Measurements from ENCODE around the gene EGR1. TPM values are rescaled to one million over a fixed set of nuclear protein-coding genes. Genes with fewer than 3 reads are reported as not detected.

The EGR1 gene
- total and polyA plus RNA-seq, 4 donors = 1.4 to 88.7 (median 13.1) TPM

DNA sequence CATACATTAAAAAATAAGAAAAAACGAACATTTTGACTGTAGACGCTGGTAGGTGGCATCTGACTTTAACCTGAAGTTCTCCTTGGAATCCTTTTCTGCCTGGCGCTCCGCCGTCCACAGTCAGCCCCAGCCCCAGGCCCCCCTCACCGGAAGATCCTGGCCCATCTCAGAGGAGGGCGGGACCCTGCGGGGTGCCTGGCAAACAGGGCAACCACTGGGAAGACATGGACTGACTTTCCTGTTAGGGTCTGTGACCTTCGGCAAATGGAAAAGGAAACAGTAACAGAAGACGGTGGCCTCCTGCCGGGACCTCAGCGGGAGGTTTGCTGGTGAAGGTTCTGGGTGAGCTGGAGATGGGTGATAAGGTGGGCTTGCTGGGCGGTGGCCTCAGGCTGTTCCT, 11.7 kb upstream of the EGR1 start (continued):
- TF ChIP-seq REST (IDR thresholded peaks at IDR 0.05) (no peak), ZBTB33 (IDR thresholded peaks at IDR 0.05) (no peak)

DNA sequence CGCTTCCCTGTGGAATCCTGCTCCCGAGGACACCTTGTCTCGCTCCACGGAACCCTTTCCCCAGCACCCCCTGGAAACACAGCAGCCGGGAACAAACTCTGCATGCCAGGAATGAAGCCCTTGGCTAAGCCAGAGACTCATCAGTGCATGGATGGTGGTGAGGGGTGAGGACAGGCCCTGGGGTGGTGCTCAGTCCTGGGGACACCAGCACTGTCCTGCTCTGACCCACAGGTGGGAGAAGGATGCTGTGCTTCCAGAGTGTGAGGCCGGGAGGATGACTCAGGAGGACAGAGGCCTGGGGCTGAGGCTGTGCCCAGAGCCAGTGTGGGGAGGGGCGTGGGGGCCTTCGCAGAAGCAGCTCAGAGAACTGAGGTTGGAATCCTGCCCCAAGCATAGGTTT, 11.2 kb upstream of the EGR1 start:
- DNase-seq (ENCODE audit: low spot score) = no peak
- no peak overlapping the region for H3K4me3 ChIP-seq (ENCODE audit: low read depth in 1 of 3, low read length in 3 of 3)
- H3K9ac ChIP-seq (ENCODE audit: low read depth in 1 of 2, low read length in 2 of 2) = no peak overlapping the region
- peaks cover 0 to 6% (median under 1%) of the 10 kb centered on the region in 4 donors for H3K4me1 ChIP-seq (ENCODE audit: control insufficient read depth in 4 of 4, insufficient read depth in 4 of 4, low read length in 3 of 4)
- WGBS = 95% methylated on average over 8 of the region's 8 CpGs
- H3K9me3 ChIP-seq (ENCODE audit: control insufficient read depth in 4 of 4, low read length in 3 of 4) = no peaks in the 10 kb centered on the region
- no peaks in the 10 kb centered on the region for H3K36me3 ChIP-seq (ENCODE audit: control insufficient read depth in 4 of 4, insufficient read depth in 3 of 4, low read depth in 1 of 4, low read length in 3 of 4)
- H3K27ac ChIP-seq (ENCODE audit: low read depth in 1 of 2, low read length in 2 of 2) = no peak overlapping the region
- no peak for TF ChIP-seq FOXA1 (IDR thresholded peaks at IDR 0.05)
- TF ChIP-seq, protein P1, sequence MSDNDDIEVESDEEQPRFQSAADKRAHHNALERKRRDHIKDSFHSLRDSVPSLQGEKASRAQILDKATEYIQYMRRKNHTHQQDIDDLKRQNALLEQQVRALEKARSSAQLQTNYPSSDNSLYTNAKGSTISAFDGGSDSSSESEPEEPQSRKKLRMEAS (IDR thresholded peaks at IDR 0.05) = no peak
- no peak for TF ChIP-seq HNF4G (IDR thresholded peaks at IDR 0.05)
- no peak for TF ChIP-seq EGR1 (IDR thresholded peaks at IDR 0.05; ENCODE audit: low read depth in 2 of 2)
- TF ChIP-seq NR2F2 (IDR thresholded peaks at IDR 0.05) = no peak
- no peak for TF ChIP-seq HNF4A (conservative IDR thresholded peaks at IDR 0.05)
- no peak for TF ChIP-seq FOXA2 (IDR thresholded peaks at IDR 0.05)
- TF ChIP-seq CTCF (IDR thresholded peaks at IDR 0.05; ENCODE audit: low read depth, low read length, missing input control) = no peak
- no peak for TF ChIP-seq TAF1 (conservative IDR thresholded peaks at IDR 0.05)
- TF ChIP-seq RAD21 (IDR thresholded peaks at IDR 0.05) = no peak
- TF ChIP-seq RXRA (IDR thresholded peaks at IDR 0.05) = no peak
- no peak for TF ChIP-seq JUND (IDR thresholded peaks at IDR 0.05)
- no peak for TF ChIP-seq GABPA (IDR thresholded peaks at IDR 0.05 in 1 of 2, conservative IDR thresholded peaks at IDR 0.05 in 1 of 2)
- no peak for TF ChIP-seq ZBTB33 (IDR thresholded peaks at IDR 0.05)
- TF ChIP-seq REST (IDR thresholded peaks at IDR 0.05) = no peak
- no peak for TF ChIP-seq SP1 (IDR thresholded peaks at IDR 0.05)
- no peaks in the 10 kb centered on the region for H3K27me3 ChIP-seq (ENCODE audit: control insufficient read depth in 4 of 4, insufficient read depth in 4 of 4, low read length in 3 of 4)
